Panc1 (cell line): ENCODE measurements around the gene CAPZA1. TPM values are rescaled to one million over a fixed set of nuclear protein-coding genes. Genes with fewer than 3 reads are reported as not detected.

Experiments
- ATAC-seq: fragments of 200-7000 bp; cut with Tn5 transposase; 2 replicates; pipeline ENCODE4 v1.9.1; 2020; ENCODE audit warnings: mild to moderate bottlenecking, moderate library complexity
- BruUV-seq: library from RNA; stranded (reverse); fragments of 400-500 nt; replicated peaks from 2 replicates; lab custom pipeline; 2021; lab: Mats Ljungman, UMichigan
- CTCF ChIA-PET: fragments of 300-600 bp; sonication (Branson Sonifier 250); formaldehyde crosslinking; loops from one replicate; lab custom pipeline; 2022; ENCODE audit warnings: antibody characterized with exemption; lab: Charles Lee
- POLR2A ChIA-PET: fragments of 300-600 bp; sonication (Branson Sonifier 250); formaldehyde crosslinking; loops from one replicate; lab custom pipeline; 2022; ENCODE audit warnings: antibody characterized with exemption; lab: Charles Lee
- DNase-seq: peaks from one replicate; pipeline ENCODE4 v3.0.0-alpha.2; 2010; ENCODE audit warnings: low read depth, low spot score
- H3K27ac ChIP-seq: 2 replicates; pipeline ENCODE4 v1.5.1; 2011; ENCODE audit warnings: mild to moderate bottlenecking, low read length, inconsistent platforms
- H3K27me3 ChIP-seq: fragments of 200-500 bp; sonication (Bioruptor generic); 2 replicates; pipeline ENCODE4 v1.6.0; 2014; ENCODE audit warnings: low read length, inconsistent platforms; ENCODE audit not compliant: control insufficient read depth, insufficient read depth
- H3K36me3 ChIP-seq: fragments of 200-500 bp; sonication (Bioruptor generic); 2 replicates; pipeline ENCODE4 v1.5.1; 2014; ENCODE audit warnings: inconsistent platforms, mild to moderate bottlenecking, low read length, moderate library complexity; ENCODE audit not compliant: control insufficient read depth, insufficient read depth
- H3K4me1 ChIP-seq: 2 replicates; pipeline ENCODE4 v1.5.1; 2011; ENCODE audit warnings: inconsistent platforms, mild to moderate bottlenecking, low read length, moderate library complexity; ENCODE audit not compliant: control insufficient read depth, insufficient read depth
- H3K4me3 ChIP-seq, 2 experiments: 2 replicates each; pipeline ENCODE4 v1.5.1; 2011 to 2012; ENCODE audit warnings: low read depth in 2 of 2, low read length in 2 of 2, mild to moderate bottlenecking in 2 of 2, inconsistent platforms in 1 of 2, moderate library complexity in 1 of 2
- H3K9me3 ChIP-seq: fragments of 200-500 bp; sonication (Bioruptor generic); 2 replicates; pipeline ENCODE4 v1.5.1; 2014; ENCODE audit warnings: low read depth, mild to moderate bottlenecking, inconsistent platforms, low read length, moderate library complexity; ENCODE audit not compliant: control insufficient read depth, insufficient read depth
- POLR2AphosphoS5 ChIP-seq: IDR thresholded peaks from 2 replicates; pipeline ENCODE4 v1.6.1; 2012; ENCODE audit warnings: mild to moderate bottlenecking, low read depth, low read length, moderate library complexity
- SIN3A ChIP-seq: IDR thresholded peaks from 2 replicates; pipeline ENCODE4 v1.6.1; 2012; ENCODE audit warnings: low read depth, mild to moderate bottlenecking, low read length, moderate library complexity, borderline replicate concordance; ENCODE audit not compliant: insufficient read depth
- TCF7L2 ChIP-seq: IDR thresholded peaks from 2 replicates; pipeline ENCODE4 v1.6.1; 2011; ENCODE audit warnings: mild to moderate bottlenecking, low read depth, low read length, inconsistent platforms
- in situ Hi-C: cut with HindIII; loops from 2 replicates; pipeline ENCODE4 v1.10.0; 2016; ENCODE audit warnings: low sequenced_read_pairs, low pct_unique_long_range_greater_than_20kb
- intact Hi-C: fragments of 100-400 bp; cut with micrococcal nuclease; formaldehyde crosslinking; loops from one replicate; pipeline ENCODE4 v1.10.0; 2022; ENCODE audit not compliant: unreplicated experiment
- total RNA-seq: library from RNA; stranded (reverse); gene quantifications from one replicate; pipeline ENCODE4 v1.2.1, GENCODE V29; 2021; ENCODE audit not compliant: unreplicated experiment
- TF ChIP-seq, protein P1 (sequence below), 2 experiments: IDR thresholded peaks; 2 replicates each; pipeline ENCODE4 v1.6.1; 2011 to 2012; ENCODE audit warnings: low read depth in 2 of 2, control low read depth in 1 of 2, low read length in 1 of 2, mild to moderate bottlenecking in 1 of 2, moderate library complexity in 1 of 2; ENCODE audit not compliant: insufficient read depth in 1 of 2
- TF ChIP-seq, protein P2 (sequence below): fragments of 450-650 bp; IDR thresholded peaks from 2 replicates; pipeline ENCODE4 v1.5.1; 2017; ENCODE audit warnings: mild to moderate bottlenecking

Gene CAPZA1
- total RNA-seq, 1 experiment from 2014 or later, result 128 TPM

DNA sequence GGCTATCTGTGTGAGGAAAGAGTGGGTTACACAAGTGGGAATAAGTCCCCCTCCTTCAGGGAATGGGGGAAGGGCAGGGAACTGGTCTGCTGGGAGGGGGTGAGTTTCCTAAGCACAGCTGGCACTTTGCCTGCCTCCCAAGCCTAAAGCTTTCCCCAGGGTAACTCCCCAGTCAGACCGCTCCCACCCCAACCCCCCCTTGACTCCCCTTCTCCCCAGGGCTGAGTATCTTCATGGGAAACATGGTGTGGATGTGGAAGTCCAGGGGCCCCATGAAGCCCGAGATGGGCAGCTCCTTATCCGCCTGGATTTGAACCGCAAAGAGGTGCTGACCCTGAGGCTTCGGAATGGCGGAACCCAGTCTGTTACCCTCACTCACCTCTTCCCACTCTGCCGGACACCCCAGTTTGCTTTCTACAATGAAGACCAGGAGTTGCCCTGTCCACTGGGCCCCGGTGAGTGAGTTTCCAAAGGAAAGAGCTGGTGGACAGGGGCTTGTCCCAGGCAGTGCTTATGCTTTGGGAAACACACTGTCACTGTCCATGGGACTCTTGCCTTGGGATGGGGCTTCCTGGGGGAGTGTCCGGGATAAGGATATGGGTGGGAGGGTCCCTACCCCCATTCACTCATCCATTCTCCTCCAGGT, 69.7 kb downstream of the CAPZA1 start:
- Histone ChIP-seq H3K4me3 (no peak overlapping the region), H3K4me1 (no peaks in the 10 kb centered on the region), H3K27me3 (no peaks in the 10 kb centered on the region), H3K27ac (no peak overlapping the region), H3K36me3 (no peaks in the 10 kb centered on the region; the same call in none of the 2 replicates), H3K9me3 (no peaks in the 10 kb centered on the region)
- in situ Hi-C loops (no loop called here), intact Hi-C loops (no loop called here)
- ChIA-PET POLR2A (no interaction called here), CTCF (no interaction called here)
- TF ChIP-seq, protein P1, sequence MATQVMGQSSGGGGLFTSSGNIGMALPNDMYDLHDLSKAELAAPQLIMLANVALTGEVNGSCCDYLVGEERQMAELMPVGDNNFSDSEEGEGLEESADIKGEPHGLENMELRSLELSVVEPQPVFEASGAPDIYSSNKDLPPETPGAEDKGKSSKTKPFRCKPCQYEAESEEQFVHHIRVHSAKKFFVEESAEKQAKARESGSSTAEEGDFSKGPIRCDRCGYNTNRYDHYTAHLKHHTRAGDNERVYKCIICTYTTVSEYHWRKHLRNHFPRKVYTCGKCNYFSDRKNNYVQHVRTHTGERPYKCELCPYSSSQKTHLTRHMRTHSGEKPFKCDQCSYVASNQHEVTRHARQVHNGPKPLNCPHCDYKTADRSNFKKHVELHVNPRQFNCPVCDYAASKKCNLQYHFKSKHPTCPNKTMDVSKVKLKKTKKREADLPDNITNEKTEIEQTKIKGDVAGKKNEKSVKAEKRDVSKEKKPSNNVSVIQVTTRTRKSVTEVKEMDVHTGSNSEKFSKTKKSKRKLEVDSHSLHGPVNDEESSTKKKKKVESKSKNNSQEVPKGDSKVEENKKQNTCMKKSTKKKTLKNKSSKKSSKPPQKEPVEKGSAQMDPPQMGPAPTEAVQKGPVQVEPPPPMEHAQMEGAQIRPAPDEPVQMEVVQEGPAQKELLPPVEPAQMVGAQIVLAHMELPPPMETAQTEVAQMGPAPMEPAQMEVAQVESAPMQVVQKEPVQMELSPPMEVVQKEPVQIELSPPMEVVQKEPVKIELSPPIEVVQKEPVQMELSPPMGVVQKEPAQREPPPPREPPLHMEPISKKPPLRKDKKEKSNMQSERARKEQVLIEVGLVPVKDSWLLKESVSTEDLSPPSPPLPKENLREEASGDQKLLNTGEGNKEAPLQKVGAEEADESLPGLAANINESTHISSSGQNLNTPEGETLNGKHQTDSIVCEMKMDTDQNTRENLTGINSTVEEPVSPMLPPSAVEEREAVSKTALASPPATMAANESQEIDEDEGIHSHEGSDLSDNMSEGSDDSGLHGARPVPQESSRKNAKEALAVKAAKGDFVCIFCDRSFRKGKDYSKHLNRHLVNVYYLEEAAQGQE (IDR thresholded peaks at IDR 0.05; ENCODE audit: insufficient read depth in 1 of 2, low read depth in 2 of 2, low read length in 1 of 2), result no peak
- TF ChIP-seq, protein P2, sequence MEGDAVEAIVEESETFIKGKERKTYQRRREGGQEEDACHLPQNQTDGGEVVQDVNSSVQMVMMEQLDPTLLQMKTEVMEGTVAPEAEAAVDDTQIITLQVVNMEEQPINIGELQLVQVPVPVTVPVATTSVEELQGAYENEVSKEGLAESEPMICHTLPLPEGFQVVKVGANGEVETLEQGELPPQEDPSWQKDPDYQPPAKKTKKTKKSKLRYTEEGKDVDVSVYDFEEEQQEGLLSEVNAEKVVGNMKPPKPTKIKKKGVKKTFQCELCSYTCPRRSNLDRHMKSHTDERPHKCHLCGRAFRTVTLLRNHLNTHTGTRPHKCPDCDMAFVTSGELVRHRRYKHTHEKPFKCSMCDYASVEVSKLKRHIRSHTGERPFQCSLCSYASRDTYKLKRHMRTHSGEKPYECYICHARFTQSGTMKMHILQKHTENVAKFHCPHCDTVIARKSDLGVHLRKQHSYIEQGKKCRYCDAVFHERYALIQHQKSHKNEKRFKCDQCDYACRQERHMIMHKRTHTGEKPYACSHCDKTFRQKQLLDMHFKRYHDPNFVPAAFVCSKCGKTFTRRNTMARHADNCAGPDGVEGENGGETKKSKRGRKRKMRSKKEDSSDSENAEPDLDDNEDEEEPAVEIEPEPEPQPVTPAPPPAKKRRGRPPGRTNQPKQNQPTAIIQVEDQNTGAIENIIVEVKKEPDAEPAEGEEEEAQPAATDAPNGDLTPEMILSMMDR, result no peak
- TF ChIP-seq POLR2AphosphoS5, result no peak
- no peak for TF ChIP-seq TCF7L2
- TF ChIP-seq SIN3A, result no peak
- no peak for ATAC-seq
- no peak for DNase-seq
- BruUV-seq, result no TSS peak

DNA sequence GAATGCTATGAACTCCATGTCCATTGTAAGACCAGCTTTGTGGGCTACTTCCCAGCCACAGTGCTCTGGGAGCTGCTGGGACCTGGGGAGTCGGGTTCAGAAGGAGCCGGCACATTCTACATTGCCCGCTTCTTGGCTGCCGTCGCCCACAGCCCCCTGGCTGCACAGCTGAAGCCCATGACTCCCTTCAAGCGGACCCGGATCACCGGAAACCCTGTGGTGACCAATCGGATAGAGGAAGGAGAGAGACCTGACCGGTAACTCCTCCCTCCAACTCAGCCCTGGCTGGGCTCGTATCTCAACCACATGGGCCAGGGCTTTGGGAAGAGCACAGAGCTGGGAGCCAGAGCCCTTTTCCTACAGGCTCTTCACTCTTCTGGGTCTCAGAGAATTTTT, 70.2 kb downstream of the CAPZA1 start:
- in situ Hi-C loops (no loop called here), intact Hi-C loops (no loop called here)
- Histone ChIP-seq H3K36me3 (no peaks in the 10 kb centered on the region; the same call in none of the 2 replicates), H3K27ac (no peak overlapping the region), H3K27me3 (no peaks in the 10 kb centered on the region), H3K4me1 (no peaks in the 10 kb centered on the region), H3K9me3 (no peaks in the 10 kb centered on the region), H3K4me3 (no peak overlapping the region)
- TF ChIP-seq TCF7L2 (no peak), SIN3A (no peak), POLR2AphosphoS5 (no peak)
- TF ChIP-seq, protein P1 (IDR thresholded peaks at IDR 0.05; ENCODE audit: insufficient read depth in 1 of 2, low read depth in 2 of 2, low read length in 1 of 2), result no peak
- TF ChIP-seq, protein P2, result no peak
- ChIA-PET POLR2A (no interaction called here), CTCF (no interaction called here)
- no peak for DNase-seq
- no TSS peak for BruUV-seq
- no peak; the same call in 1 of the 2 replicates for ATAC-seq
